CD14-positive monocyte (primary cell): ENCODE results near the gene STRN. TPM values are rescaled to one million over a fixed set of nuclear protein-coding genes. Genes with fewer than 3 reads are reported as not detected.

Source experiments
- DNase-seq, 3 donors: peaks; one replicate each; pipeline ENCODE4 v3.0.0-alpha.2; 2011 to 2022
- H2AFZ ChIP-seq: 2 replicates; pipeline ENCODE4 v1.6.0; 2012; ENCODE audit warnings: mild to moderate bottlenecking, low read depth, low read length, inconsistent platforms; ENCODE audit not compliant: insufficient read depth, poor library complexity, severe bottlenecking
- H3K27ac ChIP-seq, 2 donors: 1 replicate in 1 of 2; 2 replicates in 1 of 2; pipeline ENCODE4 v1.5.1; 2012 to 2013; ENCODE audit warnings: low read length in 2 of 2, control low read depth in 1 of 2, inconsistent platforms in 1 of 2, low read depth in 1 of 2, mild to moderate bottlenecking in 1 of 2
- H3K27me3 ChIP-seq, 2 donors: one replicate each; pipeline versions ENCODE4 v1.6.0 to v1.6.1; 2011 to 2013; ENCODE audit warnings: low read length in 2 of 2; ENCODE audit not compliant: control insufficient read depth in 2 of 2, insufficient read depth in 2 of 2
- H3K36me3 ChIP-seq, 2 donors: replicated peaks in 1 of 2; 1 replicate in 1 of 2; 2 replicates in 1 of 2; pipeline versions ENCODE4 v1.5.1 to v1.6.1; 2012 to 2013; ENCODE audit warnings: low read length in 2 of 2, control low read depth in 1 of 2, inconsistent platforms in 1 of 2, mild to moderate bottlenecking in 1 of 2; ENCODE audit not compliant: insufficient read depth in 2 of 2, control insufficient read depth in 1 of 2
- H3K4me1 ChIP-seq, 2 donors: 1 replicate in 1 of 2; 2 replicates in 1 of 2; pipeline versions ENCODE4 v1.5.1 to v1.6.1; 2012 to 2013; ENCODE audit warnings: low read length in 2 of 2, control low read depth in 1 of 2, inconsistent platforms in 1 of 2, mild to moderate bottlenecking in 1 of 2, moderate library complexity in 1 of 2; ENCODE audit not compliant: insufficient read depth in 2 of 2, control insufficient read depth in 1 of 2
- H3K4me2 ChIP-seq: replicated peaks from 2 replicates; pipeline ENCODE3; 2012; ENCODE audit warnings: low read length, moderate library complexity, mild to moderate bottlenecking; ENCODE audit not compliant: poor library complexity, severe bottlenecking; ENCODE audit errors: extremely low read depth
- H3K4me3 ChIP-seq, 3 experiments: fragments of 200-600 bp in 1 of 3; sonication (generic) in 1 of 3; replicated peaks in 1 of 3; 1 replicate in 2 of 3; 2 replicates in 1 of 3; pipeline ENCODE4 v1.5.1; 2011 to 2013; ENCODE audit warnings: low read length in 3 of 3, mild to moderate bottlenecking in 3 of 3, control low read depth in 2 of 3, low read depth in 2 of 3, inconsistent platforms in 1 of 3, moderate library complexity in 1 of 3
- H3K79me2 ChIP-seq: 2 replicates; pipeline ENCODE4 v1.6.0; 2012; ENCODE audit warnings: mild to moderate bottlenecking, control low read depth, inconsistent platforms, low read length, moderate library complexity; ENCODE audit not compliant: insufficient read depth
- H3K9ac ChIP-seq: 2 replicates; pipeline ENCODE4 v1.6.0; 2017; ENCODE audit warnings: low read length, mild to moderate bottlenecking; ENCODE audit not compliant: insufficient read depth, poor library complexity, severe bottlenecking
- H3K9me3 ChIP-seq, 2 donors: replicated peaks in 1 of 2; 1 replicate in 1 of 2; 2 replicates in 1 of 2; pipeline versions ENCODE4 v1.5.1 to v1.6.1; 2012 to 2013; ENCODE audit warnings: low read length in 2 of 2, control low read depth in 1 of 2; ENCODE audit not compliant: control insufficient read depth in 1 of 2, insufficient read depth in 1 of 2
- H4K20me1 ChIP-seq: 2 replicates; pipeline ENCODE4 v1.6.0; 2012; ENCODE audit warnings: mild to moderate bottlenecking, low read length, control low read depth, moderate library complexity; ENCODE audit not compliant: insufficient read depth
- H3K27ac Mint-ChIP-seq, 7 donors: one replicate each; pipeline ENCODE4 v1.8.0; 2020; ENCODE audit warnings: mild to moderate bottlenecking in 7 of 7, mixed read lengths in 7 of 7, moderate library complexity in 6 of 7, inconsistent platforms in 2 of 7
- H3K27me3 Mint-ChIP-seq, 3 donors: one replicate each; pipeline ENCODE4 v1.8.0; 2021 to 2022; ENCODE audit warnings: low read depth in 3 of 3, mild to moderate bottlenecking in 3 of 3, mixed read lengths in 3 of 3, moderate library complexity in 3 of 3, inconsistent platforms in 1 of 3
- H3K36me3 Mint-ChIP-seq, 2 donors: one replicate each; pipeline ENCODE4 v1.8.0; 2020; ENCODE audit warnings: mixed read lengths in 2 of 2, inconsistent platforms in 1 of 2, mild to moderate bottlenecking in 1 of 2
- H3K4me1 Mint-ChIP-seq: one replicate; pipeline ENCODE4 v1.8.0; 2020; ENCODE audit warnings: mild to moderate bottlenecking, mixed read lengths
- H3K4me3 Mint-ChIP-seq, 2 donors: one replicate each; pipeline ENCODE4 v1.8.0; 2020; ENCODE audit warnings: mild to moderate bottlenecking in 2 of 2, mixed read lengths in 2 of 2, moderate library complexity in 1 of 2
- H3K9me3 Mint-ChIP-seq, 7 donors: one replicate each; pipeline ENCODE4 v1.8.0; 2020 to 2022; ENCODE audit warnings: mixed read lengths in 7 of 7, mild to moderate bottlenecking in 6 of 7, moderate library complexity in 6 of 7, inconsistent platforms in 2 of 7
- CTCF ChIP-seq: fragments of 200-600 bp; IDR thresholded peaks from one replicate; pipeline ENCODE4 v1.8.0; 2022; ENCODE audit warnings: antibody characterized with exemption, mild to moderate bottlenecking
- WGBS: methylation state at CpG from one replicate; pipeline ENCODE4 v1.1.5; 2013; ENCODE audit warnings: missing lambda C conversion rate; ENCODE audit not compliant: insufficient coverage; 5-methylcytosine and 5-hydroxymethylcytosine counted together
- intact Hi-C, 2 donors: fragments of 100-400 bp; cut with micrococcal nuclease; formaldehyde crosslinking; loops; one replicate each; pipeline versions ENCODE4 v1.15.0 to v1.15.1; 2023
- polyA plus RNA-seq, 3 donors: library from polyadenylated mRNA; depleted of rRNA in 1 of 3; unstranded in 2 of 3; stranded (reverse) in 1 of 3; fragments of 300-500 nt in 2 of 3; fragments of >200 nt in 1 of 3; fragmentation: Illumina TruSeq in 2 of 3; gene quantifications; 1 replicate in 2 of 3; 2 replicates in 1 of 3; pipeline ENCODE4 v1.2.3, GENCODE V29; 2012 to 2021

The STRN gene
- polyA plus RNA-seq, 3 donors: 7.0 to 15.7 (median 10.7) TPM

- no peak for TF ChIP-seq CTCF
- Histone ChIP-seq H3K4me2 (no peak overlapping the region), H4K20me1 (no peaks in the 10 kb centered on the region), H3K4me3 (no peak overlapping the region), H2AFZ (no peak overlapping the region), H3K27me3 (no peaks in the 10 kb centered on the region), H3K27ac (no peak overlapping the region), H3K4me1 (no peaks in the 10 kb centered on the region), H3K9ac (no peak overlapping the region), H3K36me3 (peaks cover 34 to 80% of the 10 kb centered on the region in 2 donors), H3K9me3 (no peaks in the 10 kb centered on the region), H3K79me2 (no peaks in the 10 kb centered on the region)
- WGBS: 100% methylated on average over 3 of the region's 5 CpGs
- Mint-ChIP-seq H3K27ac (peak overlapping the region in 1 of 7 donors; percentile 38), H3K4me3 (no peak overlapping the region), H3K27me3 (peaks cover 0 to 2% (median 2%) of the 10 kb centered on the region in 3 donors), H3K4me1 (no peaks in the 10 kb centered on the region), H3K9me3 (no peaks in the 10 kb centered on the region), H3K36me3 (peaks cover 58 to 73% of the 10 kb centered on the region in 2 donors)
- DNase-seq: no peak
- intact Hi-C loops: no loop called here
Measured at GRCh38 chr2:36857713-36858112, 108.6 kb downstream of the STRN start.

GRCh38 chr2:36855429-36855828 is 110.9 kb downstream of the STRN start:
- H3K36me3 Mint-ChIP-seq: peaks cover 62 to 80% of the 10 kb centered on the region in 2 donors
- Histone ChIP-seq H3K4me1 (no peaks in the 10 kb centered on the region), H4K20me1 (no peaks in the 10 kb centered on the region), H3K36me3 (peaks cover 36 to 93% of the 10 kb centered on the region in 2 donors), H3K4me3 (no peak overlapping the region), H3K9ac (no peak overlapping the region), H2AFZ (no peak overlapping the region), H3K27me3 (no peaks in the 10 kb centered on the region), H3K4me2 (no peak overlapping the region), H3K27ac (no peak overlapping the region), H3K9me3 (no peaks in the 10 kb centered on the region), H3K79me2 (no peaks in the 10 kb centered on the region)
- TF ChIP-seq CTCF: no peak
- H3K4me3 Mint-ChIP-seq: no peak overlapping the region
- no peak for DNase-seq
- H3K9me3 Mint-ChIP-seq: no peaks in the 10 kb centered on the region
- no peaks in the 10 kb centered on the region for H3K4me1 Mint-ChIP-seq
- intact Hi-C loops: no loop called here
- no peak overlapping the region for H3K27ac Mint-ChIP-seq
- H3K27me3 Mint-ChIP-seq: peaks cover 0 to 2% (median 0%) of the 10 kb centered on the region in 3 donors
- WGBS: no CpG with 5 or more reads among the region's 2 CpGs
